Measurements from ENCODE around the gene HOMEZ.

DNA sequence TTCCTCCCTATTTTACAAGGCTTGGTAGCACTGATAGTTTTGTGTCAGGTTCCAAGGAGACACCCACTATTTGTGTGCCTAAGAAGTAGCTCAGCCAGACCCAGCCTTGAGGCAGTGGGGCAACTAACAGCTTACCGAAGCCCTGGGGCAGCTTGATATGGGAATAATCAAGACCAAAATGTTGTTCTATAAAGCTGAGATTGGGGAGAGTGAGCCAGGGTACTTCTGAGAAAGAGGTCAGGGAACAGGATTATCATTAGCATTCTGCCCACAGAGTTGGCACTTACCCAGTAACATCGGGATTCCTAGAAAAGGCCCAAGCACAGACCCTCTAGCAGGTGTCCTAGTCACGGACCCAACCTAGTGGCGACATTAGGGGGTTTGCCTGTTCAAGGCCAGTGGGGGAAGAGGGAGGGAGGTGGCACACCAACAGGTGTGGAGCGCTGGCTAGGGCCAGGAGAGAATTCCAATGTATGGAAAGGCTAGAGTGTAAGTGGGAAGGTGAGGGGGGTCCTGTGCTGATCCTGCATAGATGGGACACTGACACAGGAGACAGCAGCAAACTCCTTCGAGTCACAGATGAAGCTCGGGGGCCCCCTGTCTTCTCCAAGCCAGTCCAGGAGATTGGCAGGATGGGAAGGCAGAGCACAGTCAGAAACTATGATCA lies 11.8 kb upstream of the HOMEZ start:
- TF ChIP-seq POLR2A (IDR thresholded peaks at IDR 0.05) (no peak), EP300 (IDR thresholded peaks at IDR 0.05) (no peak), POLR2AphosphoS5 (IDR thresholded peaks at IDR 0.05) (no peak)
- TF ChIP-seq, protein P1, sequence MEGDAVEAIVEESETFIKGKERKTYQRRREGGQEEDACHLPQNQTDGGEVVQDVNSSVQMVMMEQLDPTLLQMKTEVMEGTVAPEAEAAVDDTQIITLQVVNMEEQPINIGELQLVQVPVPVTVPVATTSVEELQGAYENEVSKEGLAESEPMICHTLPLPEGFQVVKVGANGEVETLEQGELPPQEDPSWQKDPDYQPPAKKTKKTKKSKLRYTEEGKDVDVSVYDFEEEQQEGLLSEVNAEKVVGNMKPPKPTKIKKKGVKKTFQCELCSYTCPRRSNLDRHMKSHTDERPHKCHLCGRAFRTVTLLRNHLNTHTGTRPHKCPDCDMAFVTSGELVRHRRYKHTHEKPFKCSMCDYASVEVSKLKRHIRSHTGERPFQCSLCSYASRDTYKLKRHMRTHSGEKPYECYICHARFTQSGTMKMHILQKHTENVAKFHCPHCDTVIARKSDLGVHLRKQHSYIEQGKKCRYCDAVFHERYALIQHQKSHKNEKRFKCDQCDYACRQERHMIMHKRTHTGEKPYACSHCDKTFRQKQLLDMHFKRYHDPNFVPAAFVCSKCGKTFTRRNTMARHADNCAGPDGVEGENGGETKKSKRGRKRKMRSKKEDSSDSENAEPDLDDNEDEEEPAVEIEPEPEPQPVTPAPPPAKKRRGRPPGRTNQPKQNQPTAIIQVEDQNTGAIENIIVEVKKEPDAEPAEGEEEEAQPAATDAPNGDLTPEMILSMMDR (IDR thresholded peaks at IDR 0.05) = no peak
